HG02938 (cell line): ENCODE data around the gene SNED1.
"Not testable (repeated sequence)": the region's sequence is repeated elsewhere in the genome, so short reads cannot be mapped to it uniquely, and the experiment has no call there.

ENCODE experiments used
- ATAC-seq: cut with Tn5 transposase; IDR thresholded peaks from one replicate; pipeline ENCODE4 v1.9.1; 2021; ENCODE audit warnings: mild to moderate bottlenecking, moderate library complexity; ENCODE audit not compliant: unreplicated experiment

The SNED1 gene

GRCh38 chr2:240972201-240972600 lies 26.2 kb upstream of the SNED1 start:
- ATAC-seq = no peak

GRCh38 chr2:240972636-240973521 lies 25.5 kb upstream of the SNED1 start:
- ATAC-seq = no peak

- no peak for ATAC-seq
These were observed 23.4 kb upstream of the SNED1 start for GRCh38 chr2:240974771-240975572.

DNA sequence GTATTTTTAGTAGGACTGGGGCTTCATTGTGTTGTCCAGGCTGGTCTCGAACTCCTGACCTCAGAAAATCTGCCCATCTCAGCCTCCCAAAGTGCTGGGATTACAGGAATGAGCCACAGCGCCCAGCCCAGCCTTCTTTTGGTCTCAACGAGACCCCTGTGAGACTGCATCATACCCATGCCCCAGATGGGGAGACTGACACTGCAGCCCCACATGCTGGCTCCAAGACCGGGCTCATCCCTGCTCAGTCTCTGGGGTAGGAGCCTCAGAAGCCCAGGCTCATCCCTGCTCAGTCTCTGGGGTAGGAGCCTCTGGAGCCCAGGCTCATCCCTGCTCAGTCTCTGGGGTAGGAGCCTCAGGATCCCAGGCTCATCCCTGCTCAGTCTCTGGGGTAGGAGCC lies 22.5 kb upstream of the SNED1 start:
- ATAC-seq = not testable (repeated sequence)

GRCh38 chr2:240981280-240981679 lies 17.1 kb upstream of the SNED1 start:
- no peak for ATAC-seq

DNA sequence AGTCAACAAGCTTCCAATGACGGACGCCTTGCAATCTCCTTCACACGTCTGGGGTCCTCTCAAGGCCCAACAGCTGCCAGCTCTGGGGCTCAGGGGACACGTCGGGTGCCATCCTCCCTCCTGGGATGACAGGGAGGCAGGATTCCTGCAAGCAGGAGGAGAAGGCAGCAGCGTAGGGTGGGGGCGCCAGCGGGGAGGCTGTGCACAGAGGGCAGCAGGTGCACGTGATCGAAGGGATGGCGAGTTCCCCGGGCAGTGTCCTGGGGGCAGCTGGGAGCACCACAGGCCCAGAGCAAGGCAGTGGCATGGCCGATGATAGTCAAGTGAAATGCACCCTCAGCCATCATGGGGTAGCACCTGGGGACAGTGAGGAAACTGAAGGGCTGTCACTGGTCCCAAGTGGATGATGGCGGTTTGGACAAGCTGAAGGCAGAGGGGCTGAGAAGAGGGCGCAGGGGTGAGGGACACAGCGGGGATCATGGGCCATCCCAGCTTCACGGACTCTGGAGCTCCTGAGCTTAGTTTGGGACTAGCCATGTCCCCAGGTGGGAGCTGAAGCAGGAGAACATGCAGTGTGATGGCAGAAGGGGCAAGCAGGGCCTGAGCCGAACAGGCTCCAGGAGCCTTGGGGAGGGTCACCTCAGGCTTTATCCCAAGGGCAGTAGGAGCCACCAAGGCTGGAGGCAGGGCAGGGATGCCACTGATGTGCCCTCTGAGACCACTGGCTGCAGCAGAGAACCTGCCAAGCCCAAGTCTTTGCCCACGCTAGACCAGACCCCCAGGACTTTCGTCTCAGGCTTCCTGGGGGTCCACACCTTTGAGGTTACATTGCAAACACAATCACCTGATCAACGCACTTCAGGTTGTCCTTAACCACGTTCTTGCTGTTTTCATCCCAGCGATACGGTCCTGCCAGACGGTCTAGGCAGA lies 16.3 kb upstream of the SNED1 start:
- no peak for ATAC-seq

GRCh38 chr2:240982821-240983281 lies 15.6 kb upstream of the SNED1 start:
- no peak for ATAC-seq

- ATAC-seq = no peak
These were observed 14.9 kb upstream of the SNED1 start for GRCh38 chr2:240983361-240983995.

GRCh38 chr2:240983996-240984498 lies 14.4 kb upstream of the SNED1 start:
- ATAC-seq = no peak

DNA sequence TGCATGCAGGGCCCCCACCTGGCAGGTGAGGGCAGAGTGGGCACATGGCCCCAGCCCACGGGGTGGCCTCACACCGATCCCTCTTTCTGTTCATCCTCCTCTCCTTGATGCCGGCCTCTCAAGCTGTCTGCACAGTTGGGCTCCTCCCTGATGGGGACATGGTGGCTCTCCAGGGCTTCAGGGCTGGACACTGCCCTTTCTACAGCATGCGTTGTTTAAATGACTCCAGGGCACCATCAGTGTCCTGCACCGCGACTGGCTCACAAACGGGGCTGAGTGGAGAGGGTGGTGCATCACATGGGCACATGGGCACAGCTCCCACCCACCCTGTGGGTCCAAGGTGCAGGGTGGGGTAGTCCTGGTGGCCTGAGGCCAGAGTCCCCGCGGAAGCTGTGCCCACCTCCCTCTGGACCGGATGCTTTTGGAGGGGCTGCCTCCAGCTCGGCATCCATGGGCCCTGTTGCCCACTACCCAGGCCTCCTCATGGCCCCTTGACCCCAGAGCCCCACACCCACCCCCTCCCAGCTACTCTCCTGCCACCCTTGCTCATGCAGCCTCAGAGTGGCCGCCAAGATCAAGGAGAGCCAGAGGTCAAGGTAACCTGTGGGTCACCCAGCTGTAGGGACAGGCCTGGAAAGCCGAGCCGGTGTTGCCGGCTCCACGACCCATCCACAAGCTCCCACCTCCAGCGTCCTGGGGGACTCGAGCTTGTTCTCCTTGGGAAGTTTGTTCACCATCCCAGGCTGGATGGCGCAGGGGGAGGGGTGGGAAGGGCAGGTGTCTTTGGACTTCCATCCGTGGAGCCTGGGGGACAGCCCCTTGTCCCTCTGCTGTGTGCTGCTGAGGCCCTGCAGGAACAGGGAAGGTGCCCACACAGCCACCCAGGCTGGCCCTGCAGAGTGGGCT lies 12.3 kb upstream of the SNED1 start:
- ATAC-seq = no peak

DNA sequence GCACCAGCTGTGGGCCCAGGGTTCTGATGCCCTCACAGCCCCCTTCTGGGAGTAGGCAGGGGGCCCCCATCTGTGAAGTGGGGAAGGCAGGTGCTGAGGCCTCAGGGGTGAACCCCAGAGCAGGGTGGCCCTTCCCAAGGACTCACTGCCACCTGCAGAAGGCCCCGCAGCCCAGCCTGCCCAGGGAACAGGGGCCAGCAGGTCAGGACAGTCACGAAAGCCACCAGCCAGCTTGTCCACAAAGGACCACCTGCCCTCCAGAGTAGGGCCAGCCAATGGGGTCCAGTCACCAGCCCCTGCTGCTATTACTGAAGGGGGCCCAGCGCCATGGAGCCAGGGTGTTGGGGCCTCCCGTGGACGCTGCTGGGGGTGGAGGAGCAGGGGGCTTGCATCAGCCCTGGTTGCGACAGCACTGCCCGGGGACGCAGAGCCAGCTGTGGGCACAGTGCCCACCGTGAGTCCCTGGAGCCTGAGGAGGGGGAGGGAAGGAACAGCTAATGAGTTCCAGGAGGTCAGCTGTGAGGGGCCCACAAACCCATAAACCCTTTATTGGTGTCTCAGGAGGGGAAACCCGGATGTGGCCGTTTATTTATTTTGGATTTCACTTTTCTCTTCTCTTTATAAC lies 11.5 kb upstream of the SNED1 start:
- no peak for ATAC-seq

GRCh38 chr2:240987588-240987987 lies 10.8 kb upstream of the SNED1 start:
- ATAC-seq = no peak

GRCh38 chr2:240988146-240988545 lies 10.3 kb upstream of the SNED1 start:
- no peak for ATAC-seq

DNA sequence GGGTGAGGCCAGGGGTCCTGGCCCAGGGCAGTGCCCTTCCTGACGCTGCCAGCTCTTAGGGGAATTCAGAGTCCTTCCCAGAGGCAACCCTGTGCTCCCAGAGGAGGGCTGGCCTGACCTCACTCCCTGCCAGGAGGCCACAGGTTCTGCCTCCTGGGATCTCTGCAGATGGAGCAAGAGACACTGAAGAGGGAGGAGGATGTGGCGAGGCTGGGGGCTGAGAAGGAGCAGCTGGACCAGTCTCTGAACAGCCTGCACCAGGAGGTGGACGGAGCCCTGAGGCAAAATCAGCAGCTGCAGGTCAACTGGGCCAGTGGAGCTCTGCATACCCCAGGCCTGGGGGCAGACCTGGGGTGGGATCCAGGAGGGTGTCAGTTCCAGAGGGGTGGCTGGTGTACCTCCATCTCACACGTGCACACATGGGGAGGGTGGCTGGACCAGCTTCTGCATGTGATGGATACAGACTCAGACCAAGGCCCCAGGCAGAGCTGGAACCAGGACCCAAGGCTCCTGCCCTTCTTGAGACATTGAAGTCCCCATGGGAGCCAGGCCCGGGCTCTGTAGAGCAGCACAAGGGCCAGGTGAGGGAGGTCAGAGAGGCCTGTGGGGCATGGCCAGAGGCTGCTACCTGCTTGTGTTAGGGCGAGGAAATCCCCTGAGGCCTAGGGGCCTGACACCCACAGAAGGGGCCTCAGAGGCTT lies 9.7 kb upstream of the SNED1 start:
- no peak for ATAC-seq

GRCh38 chr2:240989451-240990265 lies 8.8 kb upstream of the SNED1 start:
- ATAC-seq = no peak

- ATAC-seq = no peak
These were observed 8.2 kb upstream of the SNED1 start for GRCh38 chr2:240990266-240990529.

DNA sequence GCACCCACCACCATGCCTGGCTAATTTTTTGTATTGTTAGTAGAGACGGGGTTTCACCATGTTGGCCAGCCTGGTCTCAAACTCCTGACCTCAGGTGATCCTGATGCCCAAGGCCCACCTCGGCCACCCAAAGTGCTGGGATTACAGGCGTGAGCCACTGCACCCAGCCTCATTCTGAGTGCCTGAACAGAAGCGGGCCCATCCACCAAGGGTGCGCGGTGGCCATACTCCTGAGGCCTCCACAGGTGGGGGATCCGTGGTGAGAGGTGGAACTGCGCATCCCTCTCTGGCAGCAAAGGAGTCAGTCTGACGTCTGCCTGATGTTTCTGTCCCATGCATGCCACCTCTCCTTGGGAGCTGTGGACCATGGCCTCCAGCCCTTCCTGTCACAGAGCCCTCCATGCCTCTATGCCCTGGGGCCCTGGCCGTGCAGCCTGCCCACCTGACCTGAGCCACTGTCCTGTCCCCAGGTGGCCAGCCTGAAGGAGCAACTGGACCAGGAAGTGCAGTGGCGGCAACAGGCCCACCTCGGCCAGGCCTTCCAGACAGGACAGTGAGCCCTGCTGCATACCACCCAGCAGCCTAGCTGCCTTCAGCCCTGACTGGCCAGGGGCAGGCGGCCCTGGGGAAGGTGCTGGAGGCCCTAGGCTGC lies 7.6 kb upstream of the SNED1 start:
- no peak for ATAC-seq
